Measurements from ENCODE around the gene SLC25A38. TPM values are rescaled to one million over a fixed set of nuclear protein-coding genes. Genes with fewer than 3 reads are reported as not detected.
"Not testable (repeated sequence)": the region's sequence is repeated elsewhere in the genome, so short reads cannot be mapped to it uniquely, and the experiment has no call there.

SLC25A38 gene
- total and polyA plus RNA-seq, 2 donors (not counting 1 experiment from before 2014, with no cell fraction given), result 22.0 to 23.3 TPM

DNA sequence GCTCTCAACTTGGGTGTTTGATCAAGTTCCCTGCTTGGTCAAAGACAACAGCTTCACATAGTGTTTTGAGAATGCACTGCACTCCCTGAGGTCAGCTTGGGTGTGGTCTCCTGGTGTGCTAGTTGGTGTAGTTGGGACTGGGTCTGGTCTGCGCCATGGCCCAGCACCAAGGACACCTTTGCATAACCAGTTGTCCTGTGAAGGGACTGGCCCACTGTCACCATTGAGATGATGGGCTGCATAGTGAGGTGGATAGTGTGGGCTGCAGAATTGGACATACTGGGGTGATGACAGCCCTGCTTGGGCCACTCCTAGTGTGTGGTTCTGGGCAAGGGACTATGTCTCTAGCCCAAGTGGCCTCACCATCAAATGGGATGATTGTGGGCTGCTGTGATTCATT lies 32.8 kb downstream of the SLC25A38 start:
- H4K20me1 ChIP-seq (ENCODE audit: control insufficient read depth, extremely low read depth, insufficient read depth, low read length), result no peaks in the 10 kb centered on the region
- no peak overlapping the region for H3K9ac ChIP-seq (ENCODE audit: insufficient read depth, low read length)
- H3K4me3 ChIP-seq (replicated peaks in 1 of 4; ENCODE audit: control extremely low read depth in 1 of 4, insufficient read depth in 1 of 4, low read depth in 3 of 4, low read length in 4 of 4), result no peak overlapping the region
- no peaks in the 10 kb centered on the region for H3K9me3 ChIP-seq (ENCODE audit: control insufficient read depth, insufficient read depth, low read depth, low read length)
- no peaks in the 10 kb centered on the region for H3K4me1 ChIP-seq (ENCODE audit: control insufficient read depth, extremely low read depth, insufficient read depth, low read length)
- no peak overlapping the region for H2AFZ ChIP-seq (ENCODE audit: low read length)
- no peak for TF ChIP-seq EZH2 (IDR thresholded peaks at IDR 0.05; ENCODE audit: low read length, missing control alignments)
- TF ChIP-seq, protein P1, sequence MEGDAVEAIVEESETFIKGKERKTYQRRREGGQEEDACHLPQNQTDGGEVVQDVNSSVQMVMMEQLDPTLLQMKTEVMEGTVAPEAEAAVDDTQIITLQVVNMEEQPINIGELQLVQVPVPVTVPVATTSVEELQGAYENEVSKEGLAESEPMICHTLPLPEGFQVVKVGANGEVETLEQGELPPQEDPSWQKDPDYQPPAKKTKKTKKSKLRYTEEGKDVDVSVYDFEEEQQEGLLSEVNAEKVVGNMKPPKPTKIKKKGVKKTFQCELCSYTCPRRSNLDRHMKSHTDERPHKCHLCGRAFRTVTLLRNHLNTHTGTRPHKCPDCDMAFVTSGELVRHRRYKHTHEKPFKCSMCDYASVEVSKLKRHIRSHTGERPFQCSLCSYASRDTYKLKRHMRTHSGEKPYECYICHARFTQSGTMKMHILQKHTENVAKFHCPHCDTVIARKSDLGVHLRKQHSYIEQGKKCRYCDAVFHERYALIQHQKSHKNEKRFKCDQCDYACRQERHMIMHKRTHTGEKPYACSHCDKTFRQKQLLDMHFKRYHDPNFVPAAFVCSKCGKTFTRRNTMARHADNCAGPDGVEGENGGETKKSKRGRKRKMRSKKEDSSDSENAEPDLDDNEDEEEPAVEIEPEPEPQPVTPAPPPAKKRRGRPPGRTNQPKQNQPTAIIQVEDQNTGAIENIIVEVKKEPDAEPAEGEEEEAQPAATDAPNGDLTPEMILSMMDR (conservative IDR thresholded peaks at IDR 0.05 in 1 of 2, IDR thresholded peaks at IDR 0.05 in 1 of 2; ENCODE audit: low read depth in 1 of 2, low read length in 2 of 2), result no peak
- H3K36me3 ChIP-seq (ENCODE audit: control insufficient read depth, insufficient read depth, low read length), result peaks cover 11% of the 10 kb centered on the region
- no peak overlapping the region for H3K27ac ChIP-seq (ENCODE audit: insufficient read depth, low read length)
- DNase-seq (ENCODE audit: low read depth in 2 of 2), result no peak
- no peaks in the 10 kb centered on the region for H3K79me2 ChIP-seq (ENCODE audit: control insufficient read depth, insufficient read depth, low read length)
- no peaks in the 10 kb centered on the region for H3K27me3 ChIP-seq (ENCODE audit: control insufficient read depth, insufficient read depth, low read length)
- no peak overlapping the region for H3K4me2 ChIP-seq (ENCODE audit: extremely low read depth, insufficient read depth, low read length)

DNA sequence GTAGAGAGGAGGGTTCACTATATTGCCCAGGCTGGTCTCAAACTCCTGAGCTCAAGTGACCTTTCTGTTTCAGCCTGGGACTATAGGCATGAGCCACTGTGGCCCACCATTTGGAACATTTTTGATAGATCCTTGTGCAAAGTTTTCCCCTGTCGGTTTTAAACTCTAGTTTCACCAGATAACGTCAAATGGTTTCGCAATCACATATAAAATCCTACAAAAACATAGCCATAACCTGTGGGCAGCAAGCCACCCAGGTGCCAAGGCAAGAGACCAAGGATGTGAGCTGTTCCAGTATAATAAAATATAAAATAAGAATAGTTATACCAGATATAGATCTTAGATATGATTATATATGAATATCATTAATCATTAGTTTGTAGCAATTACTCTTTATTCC lies 33.8 kb downstream of the SLC25A38 start:
- H3K36me3 ChIP-seq (ENCODE audit: control insufficient read depth, insufficient read depth, low read length), result peaks cover 11% of the 10 kb centered on the region
- not testable (repeated sequence) for H3K4me1 ChIP-seq (ENCODE audit: control insufficient read depth, extremely low read depth, insufficient read depth, low read length); DNase-seq (ENCODE audit: low read depth in 2 of 2); H3K9me3 ChIP-seq (ENCODE audit: control insufficient read depth, insufficient read depth, low read depth, low read length); H4K20me1 ChIP-seq (ENCODE audit: control insufficient read depth, extremely low read depth, insufficient read depth, low read length); H3K9ac ChIP-seq (ENCODE audit: insufficient read depth, low read length); H2AFZ ChIP-seq (ENCODE audit: low read length); H3K27ac ChIP-seq (ENCODE audit: insufficient read depth, low read length); H3K79me2 ChIP-seq (ENCODE audit: control insufficient read depth, insufficient read depth, low read length); H3K27me3 ChIP-seq (ENCODE audit: control insufficient read depth, insufficient read depth, low read length); H3K4me3 ChIP-seq (replicated peaks in 1 of 4; ENCODE audit: control extremely low read depth in 1 of 4, insufficient read depth in 1 of 4, low read depth in 3 of 4, low read length in 4 of 4); H3K4me2 ChIP-seq (ENCODE audit: extremely low read depth, insufficient read depth, low read length)

DNA sequence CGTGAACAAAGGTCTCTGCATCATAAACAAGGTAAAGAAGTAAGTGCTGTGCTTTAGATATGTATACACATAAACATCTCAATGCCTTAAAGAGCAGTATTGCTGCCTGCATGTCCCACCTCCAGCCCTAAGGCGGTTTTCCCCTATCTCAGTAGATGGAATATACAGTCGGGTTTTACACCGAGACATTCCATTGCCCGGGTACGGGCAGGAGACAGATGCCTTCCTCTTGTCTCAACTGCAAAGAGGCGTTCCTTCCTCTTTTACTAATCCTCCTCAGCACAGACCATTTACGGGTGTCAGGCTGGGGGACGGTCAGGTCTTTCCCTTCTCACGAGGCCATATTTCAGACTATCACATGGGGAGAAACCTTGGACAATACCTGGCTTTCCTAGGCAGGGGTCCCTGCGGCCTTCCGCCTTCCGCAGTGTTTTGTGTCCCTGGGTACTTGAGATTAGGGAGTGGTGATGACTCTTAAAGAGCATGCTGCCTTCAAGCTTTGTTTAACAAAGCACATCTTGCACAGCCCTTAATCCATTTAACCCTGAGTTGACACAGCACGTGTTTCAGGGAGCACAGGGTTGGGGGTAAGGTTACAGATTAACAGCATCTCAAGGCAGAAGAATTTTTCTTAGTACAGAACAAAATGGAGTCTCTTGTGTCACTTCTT lies 35.5 kb downstream of the SLC25A38 start:
- not testable (repeated sequence) for H3K4me2 ChIP-seq (ENCODE audit: extremely low read depth, insufficient read depth, low read length); H3K27ac ChIP-seq (ENCODE audit: insufficient read depth, low read length); H3K27me3 ChIP-seq (ENCODE audit: control insufficient read depth, insufficient read depth, low read length); H3K9me3 ChIP-seq (ENCODE audit: control insufficient read depth, insufficient read depth, low read depth, low read length); H4K20me1 ChIP-seq (ENCODE audit: control insufficient read depth, extremely low read depth, insufficient read depth, low read length); H3K4me3 ChIP-seq (replicated peaks in 1 of 4; ENCODE audit: control extremely low read depth in 1 of 4, insufficient read depth in 1 of 4, low read depth in 3 of 4, low read length in 4 of 4); H2AFZ ChIP-seq (ENCODE audit: low read length); H3K79me2 ChIP-seq (ENCODE audit: control insufficient read depth, insufficient read depth, low read length); H3K9ac ChIP-seq (ENCODE audit: insufficient read depth, low read length); H3K36me3 ChIP-seq (ENCODE audit: control insufficient read depth, insufficient read depth, low read length); H3K4me1 ChIP-seq (ENCODE audit: control insufficient read depth, extremely low read depth, insufficient read depth, low read length); DNase-seq (ENCODE audit: low read depth in 2 of 2)

DNA sequence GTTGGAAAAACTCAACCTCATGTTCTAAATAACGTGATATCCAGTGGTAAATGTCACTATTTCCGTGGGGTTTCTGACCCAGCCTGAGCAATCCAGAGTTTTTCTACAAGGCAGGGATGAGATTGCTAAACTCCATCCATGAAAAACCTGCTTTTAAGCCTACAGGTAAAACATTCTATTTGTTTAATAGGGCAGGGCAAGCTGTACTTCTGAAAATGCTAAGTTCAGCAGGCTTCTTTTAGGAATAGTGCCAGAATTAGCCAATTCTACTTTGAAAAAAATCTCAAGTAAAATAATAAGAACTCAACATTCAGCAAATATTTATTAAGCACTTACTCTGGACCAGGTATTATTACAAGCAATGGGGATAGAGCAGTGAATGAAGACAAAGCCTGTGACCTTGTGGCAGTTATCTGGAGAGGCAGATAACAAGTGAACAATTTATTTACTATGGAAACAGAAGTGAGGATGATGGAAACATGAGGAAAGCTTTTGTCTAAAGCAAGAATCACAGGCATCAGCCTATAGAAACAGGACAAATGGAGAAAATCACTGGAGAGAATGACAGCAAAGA lies 36.7 kb downstream of the SLC25A38 start:
- Histone ChIP-seq H3K79me2 (ENCODE audit: control insufficient read depth, insufficient read depth, low read length) (no peaks in the 10 kb centered on the region), H3K4me3 (replicated peaks in 1 of 4; ENCODE audit: control extremely low read depth in 1 of 4, insufficient read depth in 1 of 4, low read depth in 3 of 4, low read length in 4 of 4) (no peak overlapping the region), H3K36me3 (ENCODE audit: control insufficient read depth, insufficient read depth, low read length) (no peaks in the 10 kb centered on the region), H2AFZ (ENCODE audit: low read length) (no peak overlapping the region), H3K27ac (ENCODE audit: insufficient read depth, low read length) (no peak overlapping the region), H3K4me2 (ENCODE audit: extremely low read depth, insufficient read depth, low read length) (no peak overlapping the region), H3K9me3 (ENCODE audit: control insufficient read depth, insufficient read depth, low read depth, low read length) (no peaks in the 10 kb centered on the region), H3K4me1 (ENCODE audit: control insufficient read depth, extremely low read depth, insufficient read depth, low read length) (no peaks in the 10 kb centered on the region), H3K9ac (ENCODE audit: insufficient read depth, low read length) (no peak overlapping the region), H4K20me1 (ENCODE audit: control insufficient read depth, extremely low read depth, insufficient read depth, low read length) (no peaks in the 10 kb centered on the region), H3K27me3 (ENCODE audit: control insufficient read depth, insufficient read depth, low read length) (no peaks in the 10 kb centered on the region)
- DNase-seq (ENCODE audit: low read depth in 2 of 2), result no peak
- no peak for TF ChIP-seq EZH2 (IDR thresholded peaks at IDR 0.05; ENCODE audit: low read length, missing control alignments)
- TF ChIP-seq, protein P1 (conservative IDR thresholded peaks at IDR 0.05 in 1 of 2, IDR thresholded peaks at IDR 0.05 in 1 of 2; ENCODE audit: low read depth in 1 of 2, low read length in 2 of 2), result no peak
